Cerebellar nuclear complex (tissue), 1 donor: ENCODE data around the gene ZNF518B.

Experiments used
- DNase-seq, 2 experiments: peaks; one replicate each; lab custom pipeline; 2025; lab: John Stamatoyannopoulos, UW

Gene ZNF518B

GRCh38 chr4:10457255-10457801, at the start of gene ZNF518B:
Gene ZNF518B, minus strand, starts transcription at chr4:10457426. Its CDS starts 11,098 bp downstream, at chr4:10446328.
- DNase-seq = no peak

- DNase-seq = no peak
Observed at GRCh38 chr4:10506077-10506476, 48.9 kb upstream of the ZNF518B start.

- no peak for DNase-seq
Observed at GRCh38 chr4:10504570-10505179, 47.4 kb upstream of the ZNF518B start.

GRCh38 chr4:10502717-10503116, 45.5 kb upstream of the ZNF518B start:
- DNase-seq = no peak

- DNase-seq = no peak
Observed at GRCh38 chr4:10500776-10501175, 43.5 kb upstream of the ZNF518B start.

GRCh38 chr4:10496200-10496599, 39.0 kb upstream of the ZNF518B start:
- no peak for DNase-seq

GRCh38 chr4:10495651-10496050, 38.4 kb upstream of the ZNF518B start:
- DNase-seq = no peak

GRCh38 chr4:10492464-10492863, 35.2 kb upstream of the ZNF518B start:
- no peak for DNase-seq

GRCh38 chr4:10491401-10491800, 34.2 kb upstream of the ZNF518B start:
- no peak for DNase-seq

GRCh38 chr4:10490996-10491395, 33.8 kb upstream of the ZNF518B start:
- DNase-seq = no peak

GRCh38 chr4:10482913-10483312, 25.7 kb upstream of the ZNF518B start:
- DNase-seq = no peak

GRCh38 chr4:10480616-10481015, 23.4 kb upstream of the ZNF518B start:
- DNase-seq = no peak

GRCh38 chr4:10478621-10479020, 21.4 kb upstream of the ZNF518B start:
- DNase-seq = no peak

- no peak for DNase-seq
Observed at GRCh38 chr4:10470505-10470904, 13.3 kb upstream of the ZNF518B start.

GRCh38 chr4:10466161-10466560, 8.9 kb upstream of the ZNF518B start:
- DNase-seq = no peak

GRCh38 chr4:10462876-10463275, 5.7 kb upstream of the ZNF518B start:
- DNase-seq = no peak

- no peak for DNase-seq
Observed at GRCh38 chr4:10461850-10462400, 4.7 kb upstream of the ZNF518B start.

GRCh38 chr4:10461091-10461849, 4.0 kb upstream of the ZNF518B start:
- DNase-seq = no peak

GRCh38 chr4:10460313-10461047, 3.3 kb upstream of the ZNF518B start:
- DNase-seq = no peak

- DNase-seq = no peak
Observed at GRCh38 chr4:10459305-10459704, 2.1 kb upstream of the ZNF518B start.

- no peak for DNase-seq
Observed at GRCh38 chr4:10458177-10458576, 951 bp upstream of the ZNF518B start.

GRCh38 chr4:10456595-10457254, 501 bp downstream of the ZNF518B start:
- DNase-seq = no peak
